ENCODE data around the gene ANKS1A. TPM values are rescaled to one million over a fixed set of nuclear protein-coding genes. Genes with fewer than 3 reads are reported as not detected.

The ANKS1A gene
- total and polyA plus RNA-seq, 2 experiments from 2014 or later = 12.1 to 31.9 TPM

DNA sequence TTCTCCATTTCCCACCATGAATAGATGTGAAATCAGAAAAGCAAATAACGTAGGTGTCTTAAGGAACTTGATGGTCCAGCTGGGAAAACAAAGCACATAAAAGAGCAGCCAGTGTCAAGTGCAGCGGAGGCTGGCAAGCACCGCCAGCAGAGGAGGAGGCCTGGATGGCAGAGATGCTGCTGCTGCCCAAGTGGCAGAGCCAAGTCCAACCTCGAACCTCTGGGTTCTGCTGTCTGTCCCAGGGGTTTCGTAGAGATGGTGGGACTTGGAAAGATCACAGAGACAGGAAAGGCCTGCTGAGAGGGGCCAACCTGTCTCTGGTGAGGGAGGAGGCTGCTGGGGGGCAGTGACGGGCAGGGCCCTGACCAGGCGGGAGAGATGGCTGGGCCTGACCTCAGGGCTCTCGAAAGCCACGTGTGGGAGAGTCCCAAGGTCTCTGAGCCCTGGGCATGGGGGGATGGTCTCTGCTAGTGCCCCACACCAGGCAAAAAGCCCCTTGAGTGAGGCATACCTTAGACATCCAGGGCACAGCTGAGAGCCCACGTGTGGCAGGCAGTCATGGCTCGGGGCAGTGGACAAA lies 174.7 kb downstream of the ANKS1A start:
- Histone ChIP-seq H3K27ac (ENCODE audit: low read depth) (no peak overlapping the region), H3K79me2 (replicated peaks; ENCODE audit: insufficient read depth) (no peaks in the 10 kb centered on the region), H4K20me1 (replicated peaks; ENCODE audit: insufficient read depth) (no peaks in the 10 kb centered on the region), H2AFZ (no peak overlapping the region), H3F3A (replicated peaks; ENCODE audit: low read depth) (no peaks in the 10 kb centered on the region), H3K4me3 (no peak overlapping the region), H3K4me2 (no peak overlapping the region), H3K4me1 (ENCODE audit: insufficient read depth) (peaks cover 5% of the 10 kb centered on the region; the same call in 1 of the 2 replicates), H3K9me2 (ENCODE audit: insufficient read depth) (no peaks in the 10 kb centered on the region), H3K36me3 (ENCODE audit: insufficient read depth) (no peaks in the 10 kb centered on the region), H3K27me3 (ENCODE audit: insufficient read depth) (no peaks in the 10 kb centered on the region)
- peaks cover 19% of the 10 kb centered on the region for H3K36me3 Mint-ChIP-seq (ENCODE audit: low read depth)
- no peak for DNase-seq (ENCODE audit: low spot score)
- H3K27me3 Mint-ChIP-seq (ENCODE audit: insufficient read depth, low read depth, poor library complexity) = peaks cover 8% of the 10 kb centered on the region
- H3K4me1 Mint-ChIP-seq = peaks cover 31% of the 10 kb centered on the region
- no peak for ATAC-seq
- TF ChIP-seq, protein P1, sequence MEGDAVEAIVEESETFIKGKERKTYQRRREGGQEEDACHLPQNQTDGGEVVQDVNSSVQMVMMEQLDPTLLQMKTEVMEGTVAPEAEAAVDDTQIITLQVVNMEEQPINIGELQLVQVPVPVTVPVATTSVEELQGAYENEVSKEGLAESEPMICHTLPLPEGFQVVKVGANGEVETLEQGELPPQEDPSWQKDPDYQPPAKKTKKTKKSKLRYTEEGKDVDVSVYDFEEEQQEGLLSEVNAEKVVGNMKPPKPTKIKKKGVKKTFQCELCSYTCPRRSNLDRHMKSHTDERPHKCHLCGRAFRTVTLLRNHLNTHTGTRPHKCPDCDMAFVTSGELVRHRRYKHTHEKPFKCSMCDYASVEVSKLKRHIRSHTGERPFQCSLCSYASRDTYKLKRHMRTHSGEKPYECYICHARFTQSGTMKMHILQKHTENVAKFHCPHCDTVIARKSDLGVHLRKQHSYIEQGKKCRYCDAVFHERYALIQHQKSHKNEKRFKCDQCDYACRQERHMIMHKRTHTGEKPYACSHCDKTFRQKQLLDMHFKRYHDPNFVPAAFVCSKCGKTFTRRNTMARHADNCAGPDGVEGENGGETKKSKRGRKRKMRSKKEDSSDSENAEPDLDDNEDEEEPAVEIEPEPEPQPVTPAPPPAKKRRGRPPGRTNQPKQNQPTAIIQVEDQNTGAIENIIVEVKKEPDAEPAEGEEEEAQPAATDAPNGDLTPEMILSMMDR (conservative IDR thresholded peaks at IDR 0.05; ENCODE audit: low read depth in 2 of 2) = no peak
- peak overlapping the region; percentile 13; the same call in 1 of the 2 replicates for H3K27ac Mint-ChIP-seq
- H3K9me3 Mint-ChIP-seq = no peaks in the 10 kb centered on the region
- H3K4me3 Mint-ChIP-seq = no peak overlapping the region

DNA sequence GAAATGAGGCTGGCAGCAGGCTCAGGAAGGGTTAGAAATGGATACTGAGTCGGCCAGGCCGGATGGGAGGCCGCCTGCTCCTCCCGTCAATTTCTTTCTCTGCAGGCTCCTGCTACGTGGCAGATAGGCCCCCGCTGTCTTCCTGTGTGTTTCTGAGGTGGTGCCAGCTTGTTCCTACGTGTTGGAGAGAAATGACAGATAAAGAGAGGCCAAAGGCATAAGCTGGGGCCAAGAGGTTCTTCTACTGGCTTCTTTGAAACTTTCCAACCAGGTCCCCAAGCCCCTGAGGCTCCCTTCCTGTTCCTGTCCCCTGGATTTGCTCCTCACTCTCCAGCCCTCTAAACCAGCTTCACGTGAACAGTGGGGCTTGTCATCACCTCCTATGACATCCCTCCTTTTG lies 175.2 kb downstream of the ANKS1A start:
- Mint-ChIP-seq H3K27ac (peak overlapping the region; percentile 59; the same call in 1 of the 2 replicates), H3K9me3 (no peaks in the 10 kb centered on the region), H3K36me3 (ENCODE audit: low read depth) (peaks cover 18% of the 10 kb centered on the region), H3K27me3 (ENCODE audit: insufficient read depth, low read depth, poor library complexity) (peaks cover 9% of the 10 kb centered on the region), H3K4me3 (no peak overlapping the region), H3K4me1 (peaks cover 33% of the 10 kb centered on the region)
- no peak overlapping the region for H3K4me2 ChIP-seq
- no peak overlapping the region for H2AFZ ChIP-seq
- H3K4me1 ChIP-seq (ENCODE audit: insufficient read depth) = 0 out of 2 replicates have a peak, but pooled peaks cover 5% of the 10 kb centered on the region
- DNase-seq (ENCODE audit: low spot score) (no peak), ATAC-seq (no peak)
- H4K20me1 ChIP-seq (replicated peaks; ENCODE audit: insufficient read depth) = no peaks in the 10 kb centered on the region
- no peak overlapping the region for H3K4me3 ChIP-seq
- H3K9me2 ChIP-seq (ENCODE audit: insufficient read depth) = no peaks in the 10 kb centered on the region
- H3K36me3 ChIP-seq (ENCODE audit: insufficient read depth) = no peaks in the 10 kb centered on the region
- TF ChIP-seq, protein P2, sequence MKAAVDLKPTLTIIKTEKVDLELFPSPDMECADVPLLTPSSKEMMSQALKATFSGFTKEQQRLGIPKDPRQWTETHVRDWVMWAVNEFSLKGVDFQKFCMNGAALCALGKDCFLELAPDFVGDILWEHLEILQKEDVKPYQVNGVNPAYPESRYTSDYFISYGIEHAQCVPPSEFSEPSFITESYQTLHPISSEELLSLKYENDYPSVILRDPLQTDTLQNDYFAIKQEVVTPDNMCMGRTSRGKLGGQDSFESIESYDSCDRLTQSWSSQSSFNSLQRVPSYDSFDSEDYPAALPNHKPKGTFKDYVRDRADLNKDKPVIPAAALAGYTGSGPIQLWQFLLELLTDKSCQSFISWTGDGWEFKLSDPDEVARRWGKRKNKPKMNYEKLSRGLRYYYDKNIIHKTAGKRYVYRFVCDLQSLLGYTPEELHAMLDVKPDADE (IDR thresholded peaks at IDR 0.05) = no peak
- TF ChIP-seq STAT1 (IDR thresholded peaks at IDR 0.05; ENCODE audit: unreplicated experiment) (no peak), NANOG (IDR thresholded peaks at IDR 0.05; ENCODE audit: borderline replicate concordance) (no peak), EZH2 (IDR thresholded peaks at IDR 0.05; ENCODE audit: low read depth, unreplicated experiment) (no peak), CREB1 (CRISPR knock-in tag; IDR thresholded peaks at IDR 0.05; ENCODE audit: low read depth) (no peak), ZNF331 (CRISPR knock-in tag; IDR thresholded peaks at IDR 0.05; ENCODE audit: low read depth) (no peak)
- TF ChIP-seq, protein P3, sequence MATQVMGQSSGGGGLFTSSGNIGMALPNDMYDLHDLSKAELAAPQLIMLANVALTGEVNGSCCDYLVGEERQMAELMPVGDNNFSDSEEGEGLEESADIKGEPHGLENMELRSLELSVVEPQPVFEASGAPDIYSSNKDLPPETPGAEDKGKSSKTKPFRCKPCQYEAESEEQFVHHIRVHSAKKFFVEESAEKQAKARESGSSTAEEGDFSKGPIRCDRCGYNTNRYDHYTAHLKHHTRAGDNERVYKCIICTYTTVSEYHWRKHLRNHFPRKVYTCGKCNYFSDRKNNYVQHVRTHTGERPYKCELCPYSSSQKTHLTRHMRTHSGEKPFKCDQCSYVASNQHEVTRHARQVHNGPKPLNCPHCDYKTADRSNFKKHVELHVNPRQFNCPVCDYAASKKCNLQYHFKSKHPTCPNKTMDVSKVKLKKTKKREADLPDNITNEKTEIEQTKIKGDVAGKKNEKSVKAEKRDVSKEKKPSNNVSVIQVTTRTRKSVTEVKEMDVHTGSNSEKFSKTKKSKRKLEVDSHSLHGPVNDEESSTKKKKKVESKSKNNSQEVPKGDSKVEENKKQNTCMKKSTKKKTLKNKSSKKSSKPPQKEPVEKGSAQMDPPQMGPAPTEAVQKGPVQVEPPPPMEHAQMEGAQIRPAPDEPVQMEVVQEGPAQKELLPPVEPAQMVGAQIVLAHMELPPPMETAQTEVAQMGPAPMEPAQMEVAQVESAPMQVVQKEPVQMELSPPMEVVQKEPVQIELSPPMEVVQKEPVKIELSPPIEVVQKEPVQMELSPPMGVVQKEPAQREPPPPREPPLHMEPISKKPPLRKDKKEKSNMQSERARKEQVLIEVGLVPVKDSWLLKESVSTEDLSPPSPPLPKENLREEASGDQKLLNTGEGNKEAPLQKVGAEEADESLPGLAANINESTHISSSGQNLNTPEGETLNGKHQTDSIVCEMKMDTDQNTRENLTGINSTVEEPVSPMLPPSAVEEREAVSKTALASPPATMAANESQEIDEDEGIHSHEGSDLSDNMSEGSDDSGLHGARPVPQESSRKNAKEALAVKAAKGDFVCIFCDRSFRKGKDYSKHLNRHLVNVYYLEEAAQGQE (IDR thresholded peaks at IDR 0.05; ENCODE audit: unreplicated experiment) = no peak
- H3K27ac ChIP-seq (ENCODE audit: low read depth) = no peak overlapping the region
- H3K79me2 ChIP-seq (replicated peaks; ENCODE audit: insufficient read depth) = no peaks in the 10 kb centered on the region
- H3F3A ChIP-seq (replicated peaks; ENCODE audit: low read depth) = no peaks in the 10 kb centered on the region
- H3K27me3 ChIP-seq (ENCODE audit: insufficient read depth) = no peaks in the 10 kb centered on the region

All from GM23338 (cell line).